HUDEP-2 (cell line): ENCODE results near the gene STIL.
"Not testable (repeated sequence)": the region's sequence is repeated elsewhere in the genome, so short reads cannot be mapped to it uniquely, and the experiment has no call there.

Experiments
- DNase-seq, 76 experiments: peaks; one replicate each; lab custom pipeline; 2025; ENCODE audit not compliant: unreplicated experiment in 76 of 76; lab: John Stamatoyannopoulos, UW

Gene STIL

GRCh38 chr1:47324682-47325081 lies 10.7 kb upstream of the STIL start:
- peak in 4 of 76 experiments; percentile 2 to 20 (median 10) for DNase-seq

- peak in 3 of 76 experiments; percentile 2 to 10 (median 2) for DNase-seq
These were observed 9.7 kb upstream of the STIL start for GRCh38 chr1:47323599-47324031.

GRCh38 chr1:47319968-47320367 lies 6.0 kb upstream of the STIL start:
- not testable (repeated sequence) for DNase-seq

- no peak for DNase-seq
These were observed 3.9 kb upstream of the STIL start for GRCh38 chr1:47317841-47318240.

GRCh38 chr1:47309427-47309826 lies 4.5 kb downstream of the STIL start:
- no peak for DNase-seq

GRCh38 chr1:47302472-47302871 lies 11.5 kb downstream of the STIL start:
- DNase-seq, result no peak

GRCh38 chr1:47298025-47298699 lies 15.8 kb downstream of the STIL start:
- no peak for DNase-seq

- no peak for DNase-seq
These were observed 18.4 kb downstream of the STIL start for GRCh38 chr1:47295579-47295978.

GRCh38 chr1:47294863-47295262 lies 19.1 kb downstream of the STIL start:
- not testable (repeated sequence) for DNase-seq

- DNase-seq, result not testable (repeated sequence)
These were observed 25.8 kb downstream of the STIL start for GRCh38 chr1:47288116-47288515.

- DNase-seq, result peak in 17 of 76 experiments; percentile 3 to 36 (median 11)
These were observed 33.8 kb downstream of the STIL start for GRCh38 chr1:47280142-47280541.

GRCh38 chr1:47276850-47277249 lies 37.1 kb downstream of the STIL start:
- DNase-seq, result no peak

GRCh38 chr1:47275811-47276210 lies 38.1 kb downstream of the STIL start:
- DNase-seq, result not testable (repeated sequence)

GRCh38 chr1:47265529-47265928 lies 48.4 kb downstream of the STIL start:
- DNase-seq, result not testable (repeated sequence)

GRCh38 chr1:47262787-47263413 lies 51.0 kb downstream of the STIL start:
- DNase-seq, result peak in 59 of 76 experiments; percentile 7 to 80 (median 42)

- peak in 2 of 76 experiments; percentile 1 to 12 for DNase-seq
These were observed 56.7 kb downstream of the STIL start for GRCh38 chr1:47257224-47257623.

- DNase-seq, result no peak
These were observed 61.2 kb downstream of the STIL start for GRCh38 chr1:47252795-47253194.

GRCh38 chr1:47252369-47252768 lies 61.6 kb downstream of the STIL start:
- no peak for DNase-seq

GRCh38 chr1:47249755-47250154 lies 64.2 kb downstream of the STIL start:
- DNase-seq, result no peak

GRCh38 chr1:47244339-47244862 lies 69.5 kb downstream of the STIL start:
- DNase-seq, result no peak

GRCh38 chr1:47243910-47244309 lies 70.0 kb downstream of the STIL start:
- no peak for DNase-seq
